SU-DHL-6 (cell line): ENCODE results near the gene PACSIN3.

Source experiments
- CTCF ChIP-seq: fragments of 200-600 bp; sonication (generic); IDR thresholded peaks from one replicate; pipeline ENCODE4 v1.5.1; 2017; ENCODE audit warnings: antibody characterized with exemption, mild to moderate bottlenecking, low read length, moderate library complexity; ENCODE audit not compliant: insufficient read depth, poor library complexity, severe bottlenecking
- EZH2phosphoT487 ChIP-seq: fragments of 200-600 bp; sonication (generic), shearing (Covaris generic); conservative IDR thresholded peaks from 2 replicates; pipeline ENCODE4 v1.6.1; 2018; ENCODE audit warnings: mild to moderate bottlenecking, antibody characterized with exemption, low read length, moderate library complexity, mixed read lengths

GRCh38 chr11:47181271-47181670 is 5.0 kb downstream of the PACSIN3 start:
- TF ChIP-seq CTCF (no peak), EZH2phosphoT487 (no peak)
